SH-SY5Y (cell line): ENCODE measurements around the gene FGF3.

Experiments used
- GATA2 ChIP-seq: IDR thresholded peaks from 2 replicates; pipeline ENCODE4 v1.6.1; 2011; ENCODE audit warnings: mild to moderate bottlenecking, low read depth, low read length
- GATA3 ChIP-seq: IDR thresholded peaks from 2 replicates; pipeline ENCODE4 v1.6.1; 2011; ENCODE audit warnings: low read depth, mild to moderate bottlenecking, low read length, moderate library complexity

GRCh38 chr11:69843529-69843921, 24.3 kb upstream of the FGF3 start:
- TF ChIP-seq GATA2 (no peak), GATA3 (no peak)
